A673 (cell line): ENCODE results near the gene NPY4R2.
"Not testable (repeated sequence)": the region's sequence is repeated elsewhere in the genome, so short reads cannot be mapped to it uniquely, and the experiment has no call there.

Experiments used
- CTCF ChIP-seq: fragments of 300-800, 200-600 bp; sonication (generic); conservative IDR thresholded peaks from 2 replicates; pipeline ENCODE4 v1.5.1; 2017; ENCODE audit warnings: low read depth, mild to moderate bottlenecking, antibody characterized with exemption, low read length, moderate library complexity, mixed read lengths
- EZH2 ChIP-seq: fragments of 200-600 bp; sonication (generic); IDR thresholded peaks from 2 replicates; pipeline ENCODE4 v1.6.1; 2017; ENCODE audit warnings: borderline replicate concordance, low read depth, mild to moderate bottlenecking, mixed read lengths, antibody characterized with exemption, low read length; ENCODE audit not compliant: poor library complexity, severe bottlenecking

GRCh38 chr10:47932824-47933223 is 14.4 kb downstream of the NPY4R2 start:
- TF ChIP-seq CTCF, EZH2: not testable (repeated sequence)
